Metanephros (tissue), 2 donors: ENCODE data around the gene IL1RAPL2. TPM values are rescaled to one million over a fixed set of nuclear protein-coding genes. Genes with fewer than 3 reads are reported as not detected.

Source experiments
- small RNA-seq: library from RNA; depleted of rRNA; stranded (forward); fragments of <200 nt; gene quantifications from one replicate; pipeline ENCODE3, GENCODE V24; 2014; ENCODE audit warnings: low replicate concordance
- total RNA-seq: library from RNA; depleted of rRNA; stranded (reverse); fragments of >200 nt; gene quantifications from one replicate; pipeline ENCODE4 v1.2.3, GENCODE V29; 2014

IL1RAPL2 gene
- 1.6 TPM for total RNA-seq

DNA sequence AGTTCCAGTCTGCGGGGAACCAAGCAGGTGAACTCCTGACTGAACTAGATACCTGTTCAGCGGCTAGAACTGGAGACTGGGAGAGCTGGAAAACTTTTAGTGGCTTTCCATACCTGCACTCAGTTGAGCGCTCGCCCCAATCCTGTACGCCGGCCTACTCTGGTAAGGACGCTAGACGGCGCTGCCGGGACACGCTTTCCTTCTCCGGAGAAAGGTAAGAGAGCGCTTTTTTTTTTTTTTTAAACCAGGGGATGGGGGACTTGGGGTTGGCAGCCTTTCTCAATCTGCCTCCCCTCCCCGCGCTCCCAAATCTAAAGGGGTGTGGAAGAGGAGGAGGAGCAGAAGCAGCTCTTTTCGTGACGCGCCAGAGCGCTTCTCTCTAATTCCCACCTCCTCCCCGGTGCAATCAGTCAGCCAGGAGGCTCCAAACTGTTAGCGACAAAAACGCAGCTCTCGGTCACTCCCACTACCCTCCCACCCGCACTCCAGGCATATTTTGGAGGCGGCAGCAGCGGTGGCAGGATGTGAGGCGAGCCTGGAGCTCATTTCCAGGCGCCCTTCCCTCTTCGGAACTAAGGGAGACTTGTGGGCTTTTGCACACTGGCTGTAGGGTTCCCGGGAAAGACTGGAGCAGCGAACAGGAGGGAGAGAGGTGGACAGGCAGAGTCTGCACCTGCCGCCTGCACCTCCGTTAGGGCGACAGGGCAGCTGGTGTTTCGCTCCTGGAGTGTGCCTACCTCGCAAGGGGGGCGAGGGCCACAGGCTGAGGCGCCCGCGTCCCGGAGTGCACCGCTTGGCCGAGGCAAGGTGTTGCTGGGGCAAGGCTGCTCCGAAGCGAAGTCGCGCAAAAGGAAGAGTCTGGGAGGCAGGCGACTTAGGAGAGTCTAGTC lies at the start of gene IL1RAPL2:
Gene IL1RAPL2 (plus strand): TSS at position 409 of the 890 bp plus-strand sequence.

DNA sequence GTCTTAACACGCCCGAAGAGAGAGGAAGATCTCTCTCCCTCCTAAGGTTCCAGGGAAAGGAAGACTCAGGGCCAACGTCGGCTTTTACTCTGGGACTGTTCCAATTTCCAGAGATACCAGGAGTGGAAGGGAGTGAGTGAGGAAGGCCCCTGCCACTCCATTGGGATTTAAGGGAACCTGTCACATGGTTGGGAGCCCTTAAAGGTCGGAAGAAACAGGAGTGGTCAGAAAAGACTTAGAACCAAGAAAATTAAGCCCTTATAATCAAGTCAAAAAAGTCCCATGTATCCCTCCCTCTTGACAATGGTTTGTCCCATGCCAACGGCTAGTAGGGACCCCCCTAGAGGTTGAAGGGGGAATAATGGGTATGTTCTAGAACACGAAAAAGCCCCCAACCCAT lies 654.6 kb downstream of the IL1RAPL2 start, which contains the start of gene TEX13A:
Gene TEX13A (minus strand): TSS at position 59 of the 400 bp plus-strand sequence. CDS start 297 bp downstream, outside the sequence.

Small RNA genes within 50 kb of the gene (small RNA-seq; reads per million reads assigned to genes)
- gene RNU6-207P, result not detected
